Measurements from ENCODE around the gene ALG6.
"Not testable (repeated sequence)": the region's sequence is repeated elsewhere in the genome, so short reads cannot be mapped to it uniquely, and the experiment has no call there.

Gene ALG6

GRCh38 chr1:63414691-63415365 lies 47.4 kb downstream of the ALG6 start:
- no peak for DNase-seq (ENCODE audit: low spot score)

- no peak for DNase-seq (ENCODE audit: low spot score)
These were observed 50.7 kb downstream of the ALG6 start for GRCh38 chr1:63418101-63418500.

- not testable (repeated sequence) for DNase-seq (ENCODE audit: low spot score)
These were observed 53.3 kb downstream of the ALG6 start for GRCh38 chr1:63420746-63421145.

- no peak for DNase-seq (ENCODE audit: low spot score)
These were observed 56.2 kb downstream of the ALG6 start for GRCh38 chr1:63423649-63424048.

- DNase-seq (ENCODE audit: low spot score), result no peak
These were observed 61.4 kb downstream of the ALG6 start for GRCh38 chr1:63428815-63429214.

GRCh38 chr1:63429281-63429680 lies 61.9 kb downstream of the ALG6 start:
- DNase-seq (ENCODE audit: low spot score), result no peak

GRCh38 chr1:63435161-63435560 lies 67.7 kb downstream of the ALG6 start:
- DNase-seq (ENCODE audit: low spot score), result no peak

- no peak for DNase-seq (ENCODE audit: low spot score)
These were observed 74.7 kb downstream of the ALG6 start for GRCh38 chr1:63442141-63442475.

- DNase-seq (ENCODE audit: low spot score), result no peak
These were observed 81.4 kb downstream of the ALG6 start for GRCh38 chr1:63448731-63449246.

GRCh38 chr1:63450416-63450815 lies 83.0 kb downstream of the ALG6 start:
- DNase-seq (ENCODE audit: low spot score), result no peak

GRCh38 chr1:63453232-63453631 lies 85.8 kb downstream of the ALG6 start:
- DNase-seq (ENCODE audit: low spot score), result no peak

GRCh38 chr1:63454269-63454668 lies 86.8 kb downstream of the ALG6 start:
- DNase-seq (ENCODE audit: low spot score), result no peak

GRCh38 chr1:63458750-63459149 lies 91.3 kb downstream of the ALG6 start:
- no peak for DNase-seq (ENCODE audit: low spot score)

- no peak for DNase-seq (ENCODE audit: low spot score)
These were observed 94.3 kb downstream of the ALG6 start for GRCh38 chr1:63461661-63462230.

GRCh38 chr1:63463248-63463647 lies 95.8 kb downstream of the ALG6 start:
- no peak for DNase-seq (ENCODE audit: low spot score)

- no peak for DNase-seq (ENCODE audit: low spot score)
These were observed 98.8 kb downstream of the ALG6 start for GRCh38 chr1:63466181-63466580.

GRCh38 chr1:63466759-63467158 lies 99.3 kb downstream of the ALG6 start:
- no peak for DNase-seq (ENCODE audit: low spot score)

GRCh38 chr1:63468683-63469082 lies 101.3 kb downstream of the ALG6 start:
- not testable (repeated sequence) for DNase-seq (ENCODE audit: low spot score)

- DNase-seq (ENCODE audit: low spot score), result no peak
These were observed 108.3 kb downstream of the ALG6 start for GRCh38 chr1:63475761-63476160.

GRCh38 chr1:63480057-63480456 lies 112.6 kb downstream of the ALG6 start:
- DNase-seq (ENCODE audit: low spot score), result no peak

- no peak for DNase-seq (ENCODE audit: low spot score)
These were observed 119.2 kb downstream of the ALG6 start for GRCh38 chr1:63486629-63487028.

- no peak for DNase-seq (ENCODE audit: low spot score)
These were observed 120.1 kb downstream of the ALG6 start for GRCh38 chr1:63487336-63488065.

All from D341Med (cell line).